GM13977 (cell line): ENCODE data around the gene GATAD2A.

Experiments
- DNase-seq: peaks from one replicate; pipeline ENCODE4 v3.0.0; 2012; ENCODE audit warnings: low spot score
- CTCF ChIP-seq: IDR thresholded peaks from 2 replicates; pipeline ENCODE4 v1.5.1; 2012; ENCODE audit warnings: mild to moderate bottlenecking, control low read depth; ENCODE audit not compliant: insufficient read depth; ENCODE audit errors: extremely low read depth, missing control alignments
- in situ Hi-C: fragments of 300-500 bp; cut with MboI; formaldehyde crosslinking; loops from one replicate; pipeline ENCODE4 v1.12.0; 2022; ENCODE audit warnings: low sequenced_read_pairs, low pct_unique_long_range_greater_than_20kb, mixed read lengths, inconsistent platforms; ENCODE audit not compliant: unreplicated experiment

The GATAD2A gene

GRCh38 chr19:19493841-19494546 is 88.5 kb downstream of the GATAD2A start:
- no peak for DNase-seq
- TF ChIP-seq CTCF = no peak
- in situ Hi-C loops = loop anchor here (5.0 to 25.0 kb wide), 2 partner anchors 127 to 332 kb away; partner anchors contain the start of gene MEF2B

- no peak for DNase-seq
- no peak for TF ChIP-seq CTCF
- in situ Hi-C loops = loop anchor here (25.0 kb wide), 1 partner anchor 334 kb away; the partner anchor contains the start of gene MEF2B
Measured at GRCh38 chr19:19495614-19496603, 90.4 kb downstream of the GATAD2A start.

- no peak for TF ChIP-seq CTCF
- DNase-seq = no peak
- in situ Hi-C loops = loop anchor here (25.0 kb wide), 1 partner anchor 336 kb away; the partner anchor contains the start of gene MEF2B
Measured at GRCh38 chr19:19498255-19498991, 92.9 kb downstream of the GATAD2A start.

GRCh38 chr19:19499272-19499995 is 94.0 kb downstream of the GATAD2A start:
- DNase-seq = no peak
- in situ Hi-C loops = loop anchor here (25.0 kb wide), 1 partner anchor 337 kb away; the partner anchor contains the start of gene MEF2B
- TF ChIP-seq CTCF = no peak

- no peak for DNase-seq
- in situ Hi-C loops = no loop called here
- no peak for TF ChIP-seq CTCF
Measured at GRCh38 chr19:19500975-19501644, 95.6 kb downstream of the GATAD2A start.
